Activated naive CD4-positive, alpha-beta T cell treated with anti-CD3 and anti-CD28 coated beads for 36 hours (primary cell): ENCODE data around the gene DAD1. TPM values are rescaled to one million over a fixed set of nuclear protein-coding genes. Genes with fewer than 3 reads are reported as not detected.
"Not testable (repeated sequence)": the region's sequence is repeated elsewhere in the genome, so short reads cannot be mapped to it uniquely, and the experiment has no call there.

ENCODE experiments used
- CTCF ChIA-PET: fragments of 350-600 bp; sonication (Branson Sonifier 250); formaldehyde crosslinking; loops from one replicate; lab custom pipeline; 2021; ENCODE audit warnings: antibody characterized with exemption; lab: Charles Lee
- DNase-seq: peaks from one replicate; pipeline ENCODE4 v3.0.0-alpha.2; 2020
- H3K27ac Mint-ChIP-seq: one replicate; pipeline ENCODE4 v1.8.0; 2021; ENCODE audit warnings: mild to moderate bottlenecking, mixed read lengths
- H3K27me3 Mint-ChIP-seq: one replicate; pipeline ENCODE4 v1.8.0; 2021; ENCODE audit warnings: low read depth, mixed read lengths
- H3K36me3 Mint-ChIP-seq: one replicate; pipeline ENCODE4 v1.8.0; 2021; ENCODE audit warnings: low read depth, mixed read lengths
- H3K4me1 Mint-ChIP-seq: one replicate; pipeline ENCODE4 v1.8.0; 2021; ENCODE audit warnings: low read depth, mixed read lengths
- H3K4me3 Mint-ChIP-seq: one replicate; pipeline ENCODE4 v1.8.0; 2021; ENCODE audit warnings: mild to moderate bottlenecking, moderate library complexity, mixed read lengths
- H3K9me3 Mint-ChIP-seq: one replicate; pipeline ENCODE4 v1.8.0; 2021; ENCODE audit warnings: mixed read lengths
- intact Hi-C: fragments of 100-400 bp; cut with micrococcal nuclease; formaldehyde crosslinking; loops from one replicate; pipeline ENCODE4 v1.15.1; 2023
- total RNA-seq, 2 experiments: library from RNA; stranded (reverse); gene quantifications; one replicate each; pipeline ENCODE4 v1.2.3, GENCODE V29; 2021

The DAD1 gene
- total RNA-seq, 2 experiments from 2014 or later = 219 to 226 TPM

DNA sequence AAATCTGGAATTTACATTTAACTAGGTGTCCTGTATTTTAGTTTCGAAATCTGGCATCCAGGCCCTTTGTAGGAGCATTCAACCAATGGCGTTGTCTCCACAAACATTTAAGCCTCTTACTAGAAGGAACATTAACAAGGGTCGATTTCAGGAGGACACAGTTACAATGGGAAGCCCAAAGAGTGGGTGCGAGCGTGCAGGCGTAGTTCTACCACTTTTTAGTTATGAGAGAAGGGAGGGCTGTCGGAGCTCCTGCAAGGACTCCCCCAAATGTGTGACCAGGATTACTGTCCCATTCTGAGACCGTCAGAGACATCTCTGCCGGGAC is 8.7 kb upstream of the DAD1 start:
- peaks cover 4% of the 10 kb centered on the region for H3K36me3 Mint-ChIP-seq
- no peak for DNase-seq
- H3K4me1 Mint-ChIP-seq = peaks cover 31% of the 10 kb centered on the region
- no peaks in the 10 kb centered on the region for H3K27me3 Mint-ChIP-seq
- intact Hi-C loops = loop anchor here (1.0 to 2.0 kb wide), 3 partner anchors 8 to 1289 kb away; partner anchors contain the start of gene DAD1
- H3K4me3 Mint-ChIP-seq = peak overlapping the region; percentile 90
- CTCF ChIA-PET = interaction anchor here (2.6 to 4.3 kb wide), 3 partner anchors 8 to 56 kb away, joined by 17 to 33 read pairs (median 17); partner anchors contain the start of gene DAD1
- no peaks in the 10 kb centered on the region for H3K9me3 Mint-ChIP-seq
- H3K27ac Mint-ChIP-seq = no peak overlapping the region

DNA sequence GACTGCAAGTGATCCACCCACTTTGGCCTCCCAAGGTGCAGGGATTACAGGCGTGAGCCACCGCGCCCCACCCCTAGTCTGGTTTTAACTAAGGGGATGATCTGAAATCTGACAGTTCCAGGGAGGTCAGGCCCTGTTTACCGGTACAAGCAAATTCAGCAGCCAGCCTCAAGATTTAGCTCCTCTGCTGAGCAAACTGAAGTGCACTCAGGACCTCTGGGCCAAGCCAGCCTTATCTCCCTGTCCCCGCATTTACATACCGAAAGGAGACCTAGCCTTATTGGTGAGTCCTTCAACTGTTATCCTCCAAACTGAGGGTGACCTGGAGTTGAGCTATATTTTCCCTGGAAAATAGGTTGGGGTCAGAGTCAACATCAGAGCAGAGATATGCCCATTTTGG is 8.2 kb upstream of the DAD1 start:
- Mint-ChIP-seq H3K27me3 (no peaks in the 10 kb centered on the region), H3K36me3 (peaks cover 3% of the 10 kb centered on the region), H3K4me3 (peak overlapping the region; percentile 17), H3K27ac (no peak overlapping the region), H3K9me3 (no peaks in the 10 kb centered on the region), H3K4me1 (peaks cover 36% of the 10 kb centered on the region)
- CTCF ChIA-PET = interaction anchor here (0.6 to 4.3 kb wide), 4 partner anchors 8 to 56 kb away, joined by 3 to 33 read pairs (median 17); partner anchors contain the start of gene DAD1
- intact Hi-C loops = no loop called here
- DNase-seq = no peak

DNA sequence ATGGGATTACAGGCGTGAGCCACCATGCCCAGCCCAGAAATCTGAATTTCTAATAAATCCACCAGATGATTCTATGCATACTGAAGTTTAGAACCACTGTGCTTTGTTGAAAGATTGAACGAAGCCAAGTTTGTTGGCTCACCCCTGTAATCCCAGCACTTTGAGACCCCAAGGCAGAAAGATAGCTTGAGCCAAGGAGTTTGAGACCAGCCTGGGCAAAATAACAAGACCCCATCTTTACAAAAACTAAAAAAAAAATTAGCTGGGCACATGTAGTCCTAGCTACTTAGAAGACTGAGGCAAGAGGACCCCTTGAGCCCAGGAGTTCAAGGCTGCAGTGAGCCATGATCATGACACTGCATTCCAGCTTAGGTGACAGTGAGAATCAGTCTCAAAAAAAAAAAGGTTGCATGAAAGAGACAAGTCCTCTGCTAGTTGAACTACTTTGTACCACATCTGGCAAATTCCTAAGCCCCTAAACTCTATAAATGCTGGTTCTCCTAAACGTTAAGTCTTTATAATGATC is 7.4 kb upstream of the DAD1 start:
- CTCF ChIA-PET = interaction anchor here (0.6 to 4.3 kb wide), 3 partner anchors 11 to 187 kb away, joined by 3 to 33 read pairs (median 3); no protein-coding TSS in a partner anchor
- H3K4me1 Mint-ChIP-seq = peaks cover 42% of the 10 kb centered on the region

GRCh38 chr14:22594156-22594716 is 5.2 kb upstream of the DAD1 start:
- CTCF ChIA-PET = interaction anchor here (1.0 to 3.1 kb wide), 4 partner anchors 24 to 259 kb away, joined by 3 to 21 read pairs (median 6); partner anchors contain the start of gene OR6J1
- Mint-ChIP-seq H3K9me3 (no peaks in the 10 kb centered on the region), H3K4me1 (peaks cover 43% of the 10 kb centered on the region), H3K36me3 (no peaks in the 10 kb centered on the region), H3K27ac (no peak overlapping the region), H3K4me3 (no peak overlapping the region), H3K27me3 (no peaks in the 10 kb centered on the region)
- no peak for DNase-seq
- intact Hi-C loops = no loop called here

More for the DNA sequence above, 7.4 kb upstream of the DAD1 start:
- no peak for DNase-seq
- intact Hi-C loops = no loop called here
- no peaks in the 10 kb centered on the region for H3K9me3 Mint-ChIP-seq
- H3K27me3 Mint-ChIP-seq = no peaks in the 10 kb centered on the region
- H3K36me3 Mint-ChIP-seq = no peaks in the 10 kb centered on the region
- no peak overlapping the region for H3K27ac Mint-ChIP-seq
- no peak overlapping the region for H3K4me3 Mint-ChIP-seq

DNA sequence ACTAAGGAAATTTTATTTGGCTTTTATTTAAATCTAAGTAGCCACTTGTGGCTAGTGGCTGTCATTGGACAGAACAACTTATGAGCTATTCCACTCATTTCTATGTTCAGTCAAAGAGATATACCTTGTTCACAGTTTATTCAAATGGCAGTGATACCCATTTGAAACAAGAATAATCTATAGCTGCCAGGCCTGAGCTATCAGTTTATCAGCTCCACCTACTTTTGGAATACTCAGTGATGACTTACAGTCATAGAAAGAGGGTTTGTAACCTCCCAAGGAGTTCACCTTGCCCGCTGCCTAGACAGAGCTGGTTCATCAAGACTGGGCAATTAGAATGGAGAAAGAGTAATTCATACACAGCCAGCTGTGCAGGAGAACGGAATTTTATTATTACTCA is 4.6 kb upstream of the DAD1 start:
- Mint-ChIP-seq H3K27ac (no peak overlapping the region), H3K4me1 (peaks cover 38% of the 10 kb centered on the region), H3K9me3 (no peaks in the 10 kb centered on the region), H3K27me3 (no peaks in the 10 kb centered on the region), H3K36me3 (no peaks in the 10 kb centered on the region), H3K4me3 (no peak overlapping the region)
- CTCF ChIA-PET = interaction anchor here (0.7 to 3.1 kb wide), 4 partner anchors 23 to 260 kb away, joined by 3 to 21 read pairs (median 6); partner anchors contain the start of gene OR6J1
- intact Hi-C loops = no loop called here
- DNase-seq = no peak

DNA sequence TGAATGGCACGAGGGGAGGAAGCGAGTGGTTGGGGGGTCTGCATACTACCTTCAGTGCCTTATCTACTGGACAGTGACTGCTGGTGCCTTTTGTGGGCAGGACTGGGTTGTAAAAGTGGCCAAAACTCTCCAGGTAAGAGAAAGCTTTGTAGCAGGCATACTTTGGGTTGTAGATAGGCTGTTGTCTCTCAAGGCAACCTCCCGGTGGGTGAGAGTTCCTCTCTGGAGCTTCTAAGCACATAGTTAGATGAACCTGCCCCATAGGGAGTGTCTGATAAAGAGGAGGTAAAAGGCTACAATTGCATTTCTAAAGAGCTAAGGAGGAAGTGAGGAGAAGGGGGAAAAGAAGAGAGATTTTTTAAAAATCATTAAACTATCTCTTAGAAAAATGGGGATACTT is 4.2 kb upstream of the DAD1 start:
- Mint-ChIP-seq H3K4me1 (peaks cover 36% of the 10 kb centered on the region), H3K36me3 (peaks cover under 1% of the 10 kb centered on the region), H3K9me3 (no peaks in the 10 kb centered on the region), H3K27ac (no peak overlapping the region), H3K4me3 (no peak overlapping the region), H3K27me3 (no peaks in the 10 kb centered on the region)
- CTCF ChIA-PET = interaction anchor here (0.6 to 3.1 kb wide), 6 partner anchors 23 to 260 kb away, joined by 3 to 21 read pairs (median 3); partner anchors contain the start of gene OR6J1
- DNase-seq = no peak
- intact Hi-C loops = no loop called here

DNA sequence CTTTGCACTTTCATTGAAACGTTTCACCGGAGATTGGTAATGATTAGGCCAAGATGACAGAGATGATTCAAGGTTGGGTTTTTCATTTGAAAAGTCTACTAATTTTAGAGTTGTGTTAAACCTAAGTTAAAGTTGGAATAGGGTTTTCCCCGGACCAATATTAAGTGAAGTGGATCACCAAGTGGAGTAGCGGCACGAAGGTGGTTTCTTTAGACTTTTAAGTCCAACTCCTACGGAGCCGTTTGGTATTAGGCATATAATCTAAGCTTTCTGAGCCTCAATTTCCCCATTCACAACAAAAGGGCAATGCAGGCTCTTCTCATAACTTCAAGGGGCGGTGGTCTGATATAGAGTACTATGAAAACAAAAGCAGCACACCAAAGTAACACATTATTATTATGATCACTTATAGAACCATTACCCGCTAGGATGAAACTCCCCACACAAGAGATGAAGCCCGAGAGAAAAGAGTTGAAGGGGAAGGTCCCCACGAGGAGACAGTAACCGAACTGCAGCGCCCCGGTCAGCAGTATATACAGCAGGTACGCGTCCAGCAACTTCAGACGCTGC is 413 bp downstream of the DAD1 start:
- Mint-ChIP-seq H3K27ac (peak overlapping the region; percentile 99), H3K4me3 (peak overlapping the region; percentile 98), H3K4me1 (peaks cover 72% of the 10 kb centered on the region), H3K36me3 (peaks cover 30% of the 10 kb centered on the region), H3K27me3 (no peaks in the 10 kb centered on the region), H3K9me3 (no peaks in the 10 kb centered on the region)
- intact Hi-C loops = loop anchor here (1.0 to 10.0 kb wide), 12 partner anchors 10 to 1319 kb away; partner anchors contain the start of genes ABHD4, HNRNPC, LRP10 and OXA1L
- CTCF ChIA-PET = interaction anchor here (1.0 to 11.5 kb wide), 14 partner anchors 8 to 265 kb away, joined by 3 to 135 read pairs (median 4); partner anchors contain the start of gene ABHD4
- DNase-seq = peak; percentile 46

DNA sequence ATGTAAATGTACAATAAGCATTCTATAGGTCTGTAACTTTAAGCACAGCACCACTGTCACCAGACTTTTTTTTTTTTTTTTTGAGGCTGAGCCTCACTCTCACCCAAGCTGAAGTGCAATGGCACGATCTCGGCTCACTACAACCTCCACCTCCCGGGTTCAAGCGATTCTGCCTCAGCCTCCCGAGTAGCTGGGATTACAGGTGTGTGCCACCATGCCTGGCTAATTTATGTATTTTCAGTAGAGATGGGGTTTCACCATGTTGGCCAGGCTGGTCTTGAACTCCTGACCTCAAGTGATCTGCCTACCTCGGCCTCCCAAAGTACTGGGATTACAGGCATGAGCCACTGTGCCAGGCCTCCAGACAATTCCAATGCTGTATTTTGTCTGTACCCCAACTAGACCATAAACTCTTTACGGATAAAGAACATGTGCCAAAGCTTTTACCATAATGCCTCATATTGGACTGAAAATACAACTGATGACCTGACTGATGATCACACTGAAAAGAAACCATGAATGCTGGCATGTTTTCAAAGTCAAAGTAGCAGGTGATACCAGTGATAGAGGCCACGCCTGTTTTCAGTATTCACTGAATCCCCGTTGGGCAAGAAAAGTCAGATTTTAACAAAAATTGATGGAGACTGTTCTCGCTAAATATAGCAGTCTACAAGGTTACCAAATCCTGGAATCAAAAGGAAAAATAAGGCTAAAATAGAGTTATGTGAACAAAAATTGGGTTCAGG is 1.2 kb downstream of the DAD1 start:
- H3K27me3 Mint-ChIP-seq, H3K9me3 Mint-ChIP-seq: not testable (repeated sequence)
- Mint-ChIP-seq H3K4me1 (peaks cover 77% of the 10 kb centered on the region), H3K4me3 (peak overlapping the region; percentile 98), H3K27ac (peak overlapping the region; percentile 99), H3K36me3 (peaks cover 35% of the 10 kb centered on the region)
- CTCF ChIA-PET = interaction anchor here (0.6 to 11.5 kb wide), 10 partner anchors 11 to 728 kb away, joined by 3 to 135 read pairs (median 4); no protein-coding TSS in a partner anchor
- intact Hi-C loops = loop anchor here (1.0 to 10.0 kb wide), 2 partner anchors 15 to 1203 kb away; partner anchors contain the start of gene SUPT16H
- peak; percentile 32 for DNase-seq

GRCh38 chr14:22587247-22587646 is 1.8 kb downstream of the DAD1 start:
- no peak for DNase-seq
- Mint-ChIP-seq H3K9me3 (no peaks in the 10 kb centered on the region), H3K27ac (peak overlapping the region; percentile 99), H3K36me3 (peaks cover 38% of the 10 kb centered on the region), H3K4me1 (peaks cover 77% of the 10 kb centered on the region), H3K4me3 (peak overlapping the region; percentile 98), H3K27me3 (no peaks in the 10 kb centered on the region)
- intact Hi-C loops = loop anchor here (10.0 kb wide), 1 partner anchor 1202 kb away; the partner anchor contains the start of gene SUPT16H
- CTCF ChIA-PET = interaction anchor here (0.6 to 11.5 kb wide), 6 partner anchors 11 to 66 kb away, joined by 3 to 135 read pairs (median 3); no protein-coding TSS in a partner anchor

DNA sequence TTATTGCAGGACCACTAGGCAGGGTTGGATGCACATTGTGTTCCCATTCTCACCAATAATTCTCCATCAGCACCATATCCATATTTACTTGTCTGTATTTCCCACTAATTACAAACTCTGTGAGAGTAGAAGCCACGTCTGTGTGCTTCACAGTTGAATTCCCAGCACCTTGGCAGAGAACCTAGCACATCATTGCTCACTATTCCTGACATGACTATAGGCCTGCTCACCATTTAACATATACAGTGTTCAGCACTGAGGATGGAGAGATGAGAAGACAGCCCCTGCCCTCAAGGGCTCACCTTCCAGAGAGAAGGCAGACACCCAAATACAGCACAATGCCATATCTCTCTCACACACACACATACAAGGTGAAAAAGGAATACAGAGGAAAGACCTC is 5.0 kb downstream of the DAD1 start:
- H3K9me3 Mint-ChIP-seq = no peaks in the 10 kb centered on the region
- H3K4me1 Mint-ChIP-seq = peaks cover 72% of the 10 kb centered on the region
- no peaks in the 10 kb centered on the region for H3K27me3 Mint-ChIP-seq
- H3K27ac Mint-ChIP-seq = peak overlapping the region; percentile 85
- H3K36me3 Mint-ChIP-seq = peaks cover 52% of the 10 kb centered on the region
- peak; percentile 60 for DNase-seq
- peak overlapping the region; percentile 39 for H3K4me3 Mint-ChIP-seq
- intact Hi-C loops = loop anchor here (1.0 to 10.0 kb wide), 2 partner anchors 28 to 1199 kb away; partner anchors contain the start of gene SUPT16H
- CTCF ChIA-PET = interaction anchor here (0.7 to 11.5 kb wide), 3 partner anchors 13 to 422 kb away, joined by 4 to 135 read pairs (median 7); no protein-coding TSS in a partner anchor

DNA sequence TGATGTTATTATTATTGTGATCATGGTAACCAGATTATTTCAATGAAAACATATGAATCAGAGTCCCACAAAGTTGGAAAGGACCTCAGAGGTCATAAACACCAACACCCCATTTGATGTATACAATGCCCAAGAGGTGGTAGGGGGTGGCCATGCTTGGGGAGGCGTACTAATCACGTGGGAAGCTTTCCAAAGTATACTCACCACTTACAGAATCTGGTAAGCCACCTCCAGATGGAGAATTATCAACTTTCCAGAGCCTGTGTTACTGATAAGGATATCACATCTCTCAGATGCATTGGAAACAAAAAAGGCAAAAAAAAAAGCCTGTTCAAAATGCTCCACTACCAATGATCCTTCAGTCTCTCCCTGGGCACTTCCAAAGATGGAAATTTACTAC is 8.4 kb downstream of the DAD1 start:
- intact Hi-C loops = loop anchor here (10.0 kb wide), 1 partner anchor 1196 kb away; the partner anchor contains the start of gene SUPT16H
- DNase-seq = no peak
- Mint-ChIP-seq H3K36me3 (peaks cover 45% of the 10 kb centered on the region), H3K4me1 (peaks cover 80% of the 10 kb centered on the region), H3K27ac (no peak overlapping the region), H3K4me3 (no peak overlapping the region), H3K27me3 (no peaks in the 10 kb centered on the region), H3K9me3 (no peaks in the 10 kb centered on the region)
- CTCF ChIA-PET = interaction anchor here (0.6 to 11.5 kb wide), 3 partner anchors 9 to 330 kb away, joined by 3 to 135 read pairs (median 6); partner anchors contain the start of gene DAD1
